ENCODE measurements around the gene OSBPL10.

- TF ChIP-seq, protein P1, sequence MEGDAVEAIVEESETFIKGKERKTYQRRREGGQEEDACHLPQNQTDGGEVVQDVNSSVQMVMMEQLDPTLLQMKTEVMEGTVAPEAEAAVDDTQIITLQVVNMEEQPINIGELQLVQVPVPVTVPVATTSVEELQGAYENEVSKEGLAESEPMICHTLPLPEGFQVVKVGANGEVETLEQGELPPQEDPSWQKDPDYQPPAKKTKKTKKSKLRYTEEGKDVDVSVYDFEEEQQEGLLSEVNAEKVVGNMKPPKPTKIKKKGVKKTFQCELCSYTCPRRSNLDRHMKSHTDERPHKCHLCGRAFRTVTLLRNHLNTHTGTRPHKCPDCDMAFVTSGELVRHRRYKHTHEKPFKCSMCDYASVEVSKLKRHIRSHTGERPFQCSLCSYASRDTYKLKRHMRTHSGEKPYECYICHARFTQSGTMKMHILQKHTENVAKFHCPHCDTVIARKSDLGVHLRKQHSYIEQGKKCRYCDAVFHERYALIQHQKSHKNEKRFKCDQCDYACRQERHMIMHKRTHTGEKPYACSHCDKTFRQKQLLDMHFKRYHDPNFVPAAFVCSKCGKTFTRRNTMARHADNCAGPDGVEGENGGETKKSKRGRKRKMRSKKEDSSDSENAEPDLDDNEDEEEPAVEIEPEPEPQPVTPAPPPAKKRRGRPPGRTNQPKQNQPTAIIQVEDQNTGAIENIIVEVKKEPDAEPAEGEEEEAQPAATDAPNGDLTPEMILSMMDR (IDR thresholded peaks at IDR 0.05): no peak
- TF ChIP-seq POLR2AphosphoS5 (IDR thresholded peaks at IDR 0.05) (no peak), POLR2A (IDR thresholded peaks at IDR 0.05) (no peak), EP300 (IDR thresholded peaks at IDR 0.05) (no peak)
Measured at GRCh38 chr3:31924610-31925270, 56.3 kb downstream of the OSBPL10 start.
